HepG2 (cell line): ENCODE data around the gene ITGAV. TPM values are rescaled to one million over a fixed set of nuclear protein-coding genes. Genes with fewer than 3 reads are reported as not detected.

Experiments used
- ELF4 ChIP-seq: sonication (generic); formaldehyde crosslinking; IDR thresholded peaks from 2 replicates; pipeline ENCODE4 v1.5.0; 2020; ENCODE audit warnings: missing genetic modification reagents, mild to moderate bottlenecking, moderate library complexity, borderline replicate concordance
- HNRNPK ChIP-seq: fragments of 200-400 bp; formaldehyde crosslinking; IDR thresholded peaks from 2 replicates; pipeline ENCODE4 v1.6.1; 2018; ENCODE audit warnings: low read length, low read depth, moderate library complexity, mild to moderate bottlenecking; ENCODE audit not compliant: poor library complexity, severe bottlenecking
- KMT2A ChIP-seq: sonication (generic); formaldehyde crosslinking; IDR thresholded peaks from 2 replicates; pipeline ENCODE4 v1.4.0; 2020; ENCODE audit warnings: missing genetic modification reagents
- NCOA5 ChIP-seq: sonication (generic); formaldehyde crosslinking; IDR thresholded peaks from 2 replicates; pipeline ENCODE4 v1.4.0; 2020; ENCODE audit warnings: missing genetic modification reagents
- NFKB2 ChIP-seq: sonication (generic); formaldehyde crosslinking; IDR thresholded peaks from 2 replicates; pipeline ENCODE4 v1.4.0; 2020; ENCODE audit warnings: missing genetic modification reagents, borderline replicate concordance
- PRMT3 ChIP-seq: sonication (generic); formaldehyde crosslinking; IDR thresholded peaks from 2 replicates; pipeline ENCODE4 v1.8.1; 2022; ENCODE audit warnings: low read depth, mild to moderate bottlenecking, moderate library complexity, missing genetic modification reagents, borderline replicate concordance
- STAG1 ChIP-seq: sonication (generic); formaldehyde crosslinking; IDR thresholded peaks from 2 replicates; pipeline ENCODE4 v1.4.0; 2020; ENCODE audit warnings: missing genetic modification reagents
- ZKSCAN5 ChIP-seq: sonication (generic); formaldehyde crosslinking; IDR thresholded peaks from 2 replicates; pipeline ENCODE4 v1.5.1; 2020; ENCODE audit warnings: mild to moderate bottlenecking, missing genetic modification reagents
- ZNF136 ChIP-seq: sonication (generic); formaldehyde crosslinking; IDR thresholded peaks from 2 replicates; pipeline ENCODE4 v1.8.1; 2022; ENCODE audit warnings: low read depth, mild to moderate bottlenecking, moderate library complexity, missing genetic modification reagents
- ZNF569 ChIP-seq: sonication (generic); formaldehyde crosslinking; IDR thresholded peaks from 2 replicates; pipeline ENCODE4 v1.5.0; 2020; ENCODE audit warnings: mild to moderate bottlenecking, missing genetic modification reagents, moderate library complexity, borderline replicate concordance
- ZNF644 ChIP-seq: IDR thresholded peaks from 2 replicates; pipeline ENCODE4 v1.6.1; 2016; ENCODE audit warnings: low read depth
- ZNF7 ChIP-seq: IDR thresholded peaks from 2 replicates; pipeline ENCODE4 v1.6.1; 2016; ENCODE audit warnings: missing biosample characterization, missing genetic modification reagents
- polyA plus RNA-seq, 8 experiments: library from polyadenylated mRNA; depleted of rRNA in 3 of 8; stranded (reverse) in 7 of 8; unstranded in 1 of 8; fragments of >200 nt; fragmentation: Illumina TruSeq in 4 of 8; extraction: Trizol in 4 of 8; gene quantifications; 2 replicates each; pipeline versions ENCODE4 v1.2.1 to v1.2.3, GENCODE V29; 2011 to 2016; ENCODE audit warnings: low read depth in 4 of 8, missing spikeins in 1 of 8, mixed read lengths in 1 of 8; ENCODE audit not compliant: insufficient read depth in 1 of 8
- total RNA-seq, 5 experiments: library from RNA; depleted of rRNA; stranded (reverse); fragments of >200 nt; fragmentation: Illumina TruSeq; extraction: Trizol; gene quantifications; 2 replicates each; pipeline ENCODE4 v1.2.3, GENCODE V29; 2016; ENCODE audit warnings: low read depth in 1 of 5
- TF ChIP-seq, protein P1 (sequence below), 2 experiments: fragments of 450-650 bp in 1 of 2; sonication (generic) in 1 of 2; formaldehyde crosslinking; IDR thresholded peaks; 2 replicates each; pipeline versions ENCODE4 v1.5.0 to v1.8.0; 2020 to 2022; ENCODE audit warnings: mild to moderate bottlenecking in 1 of 2, missing genetic modification reagents in 1 of 2
- TF ChIP-seq, protein P2 (sequence below): sonication (generic); formaldehyde crosslinking; IDR thresholded peaks from 2 replicates; pipeline ENCODE4 v1.4.0; 2020; ENCODE audit warnings: missing genetic modification reagents, borderline replicate concordance
- TF ChIP-seq, protein P3 (sequence below): fragments of 450-650 bp; IDR thresholded peaks from 2 replicates; pipeline ENCODE4 v1.6.1; 2016
- TF ChIP-seq, protein P4 (sequence below): sonication (generic); formaldehyde crosslinking; IDR thresholded peaks from 2 replicates; pipeline ENCODE4 v1.4.0; 2020; ENCODE audit warnings: mild to moderate bottlenecking, missing genetic modification reagents, borderline replicate concordance

Gene ITGAV
- total and polyA plus RNA-seq, 2 of the 13 experiments (the other 11 are each of a cell fraction or from before 2014, with no cell fraction given) = 59.1 to 60.4 TPM

DNA sequence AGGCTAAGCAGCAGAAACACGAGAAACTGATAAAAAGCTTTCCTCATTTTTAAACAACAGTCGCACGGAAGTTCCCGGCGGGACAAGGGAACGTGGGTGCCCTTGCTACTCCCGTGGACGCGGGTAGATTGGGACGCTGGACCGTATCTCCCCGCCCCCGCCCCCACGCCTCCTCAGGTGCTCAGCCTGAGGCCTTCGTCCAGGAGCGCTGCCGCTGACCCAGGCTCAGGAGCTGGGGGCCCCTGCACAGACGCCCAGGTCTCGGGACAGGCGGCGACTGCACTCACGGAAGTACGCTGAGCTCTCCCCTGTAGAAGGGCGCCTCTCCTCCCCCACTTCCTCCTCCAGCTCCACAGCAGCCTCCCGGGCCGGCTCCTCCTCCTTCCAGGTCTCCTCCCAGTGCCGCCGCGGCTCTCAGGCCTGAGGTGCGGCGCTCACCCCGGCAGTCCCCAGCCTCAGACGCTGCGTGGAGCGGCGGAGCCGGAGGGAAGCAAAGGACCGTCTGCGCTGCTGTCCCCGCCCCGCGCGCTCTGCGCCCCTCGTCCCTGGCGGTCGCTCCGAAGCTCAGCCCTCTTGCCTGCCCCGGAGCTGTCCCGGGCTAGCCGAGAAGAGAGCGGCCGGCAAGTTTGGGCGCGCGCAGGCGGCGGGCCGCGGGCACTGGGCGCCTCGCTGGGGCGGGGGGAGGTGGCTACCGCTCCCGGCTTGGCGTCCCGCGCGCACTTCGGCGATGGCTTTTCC is at the start of gene ITGAV (continued):
- TF ChIP-seq, protein P1, sequence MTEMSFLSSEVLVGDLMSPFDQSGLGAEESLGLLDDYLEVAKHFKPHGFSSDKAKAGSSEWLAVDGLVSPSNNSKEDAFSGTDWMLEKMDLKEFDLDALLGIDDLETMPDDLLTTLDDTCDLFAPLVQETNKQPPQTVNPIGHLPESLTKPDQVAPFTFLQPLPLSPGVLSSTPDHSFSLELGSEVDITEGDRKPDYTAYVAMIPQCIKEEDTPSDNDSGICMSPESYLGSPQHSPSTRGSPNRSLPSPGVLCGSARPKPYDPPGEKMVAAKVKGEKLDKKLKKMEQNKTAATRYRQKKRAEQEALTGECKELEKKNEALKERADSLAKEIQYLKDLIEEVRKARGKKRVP (CRISPR knock-in tag; IDR thresholded peaks at IDR 0.05) = 0 out of 4 replicates have a peak, but pooled peaks of 1 of the 2 experiments have one; percentile 5
- TF ChIP-seq ZNF7 (no peak; the same call in 1 of the 2 replicates), HNRNPK (peak; percentile 90), ZKSCAN5 (CRISPR knock-in tag) (no peak), STAG1 (CRISPR knock-in tag) (peak; percentile 33), NFKB2 (peak; percentile 89; the same call in 1 of the 2 replicates), KMT2A (CRISPR knock-in tag) (peak; percentile 96), PRMT3 (peak; percentile 98; the same call in 1 of the 2 replicates), ZNF569 (0 out of 2 replicates have a peak, but pooled peaks have one; percentile 86), ZNF136 (CRISPR knock-in tag) (0 out of 2 replicates have a peak, but pooled peaks have one; percentile 55), ZNF644 (CRISPR knock-in tag) (no peak), NCOA5 (CRISPR knock-in tag) (no peak), ELF4 (peak; percentile 94)
- TF ChIP-seq, protein P2, sequence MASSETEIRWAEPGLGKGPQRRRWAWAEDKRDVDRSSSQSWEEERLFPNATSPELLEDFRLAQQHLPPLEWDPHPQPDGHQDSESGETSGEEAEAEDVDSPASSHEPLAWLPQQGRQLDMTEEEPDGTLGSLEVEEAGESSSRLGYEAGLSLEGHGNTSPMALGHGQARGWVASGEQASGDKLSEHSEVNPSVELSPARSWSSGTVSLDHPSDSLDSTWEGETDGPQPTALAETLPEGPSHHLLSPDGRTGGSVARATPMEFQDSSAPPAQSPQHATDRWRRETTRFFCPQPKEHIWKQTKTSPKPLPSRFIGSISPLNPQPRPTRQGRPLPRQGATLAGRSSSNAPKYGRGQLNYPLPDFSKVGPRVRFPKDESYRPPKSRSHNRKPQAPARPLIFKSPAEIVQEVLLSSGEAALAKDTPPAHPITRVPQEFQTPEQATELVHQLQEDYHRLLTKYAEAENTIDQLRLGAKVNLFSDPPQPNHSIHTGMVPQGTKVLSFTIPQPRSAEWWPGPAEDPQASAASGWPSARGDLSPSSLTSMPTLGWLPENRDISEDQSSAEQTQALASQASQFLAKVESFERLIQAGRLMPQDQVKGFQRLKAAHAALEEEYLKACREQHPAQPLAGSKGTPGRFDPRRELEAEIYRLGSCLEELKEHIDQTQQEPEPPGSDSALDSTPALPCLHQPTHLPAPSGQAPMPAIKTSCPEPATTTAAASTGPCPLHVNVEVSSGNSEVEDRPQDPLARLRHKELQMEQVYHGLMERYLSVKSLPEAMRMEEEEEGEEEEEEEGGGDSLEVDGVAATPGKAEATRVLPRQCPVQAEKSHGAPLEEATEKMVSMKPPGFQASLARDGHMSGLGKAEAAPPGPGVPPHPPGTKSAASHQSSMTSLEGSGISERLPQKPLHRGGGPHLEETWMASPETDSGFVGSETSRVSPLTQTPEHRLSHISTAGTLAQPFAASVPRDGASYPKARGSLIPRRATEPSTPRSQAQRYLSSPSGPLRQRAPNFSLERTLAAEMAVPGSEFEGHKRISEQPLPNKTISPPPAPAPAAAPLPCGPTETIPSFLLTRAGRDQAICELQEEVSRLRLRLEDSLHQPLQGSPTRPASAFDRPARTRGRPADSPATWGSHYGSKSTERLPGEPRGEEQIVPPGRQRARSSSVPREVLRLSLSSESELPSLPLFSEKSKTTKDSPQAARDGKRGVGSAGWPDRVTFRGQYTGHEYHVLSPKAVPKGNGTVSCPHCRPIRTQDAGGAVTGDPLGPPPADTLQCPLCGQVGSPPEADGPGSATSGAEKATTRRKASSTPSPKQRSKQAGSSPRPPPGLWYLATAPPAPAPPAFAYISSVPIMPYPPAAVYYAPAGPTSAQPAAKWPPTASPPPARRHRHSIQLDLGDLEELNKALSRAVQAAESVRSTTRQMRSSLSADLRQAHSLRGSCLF (CRISPR knock-in tag) = no peak
- TF ChIP-seq, protein P3, sequence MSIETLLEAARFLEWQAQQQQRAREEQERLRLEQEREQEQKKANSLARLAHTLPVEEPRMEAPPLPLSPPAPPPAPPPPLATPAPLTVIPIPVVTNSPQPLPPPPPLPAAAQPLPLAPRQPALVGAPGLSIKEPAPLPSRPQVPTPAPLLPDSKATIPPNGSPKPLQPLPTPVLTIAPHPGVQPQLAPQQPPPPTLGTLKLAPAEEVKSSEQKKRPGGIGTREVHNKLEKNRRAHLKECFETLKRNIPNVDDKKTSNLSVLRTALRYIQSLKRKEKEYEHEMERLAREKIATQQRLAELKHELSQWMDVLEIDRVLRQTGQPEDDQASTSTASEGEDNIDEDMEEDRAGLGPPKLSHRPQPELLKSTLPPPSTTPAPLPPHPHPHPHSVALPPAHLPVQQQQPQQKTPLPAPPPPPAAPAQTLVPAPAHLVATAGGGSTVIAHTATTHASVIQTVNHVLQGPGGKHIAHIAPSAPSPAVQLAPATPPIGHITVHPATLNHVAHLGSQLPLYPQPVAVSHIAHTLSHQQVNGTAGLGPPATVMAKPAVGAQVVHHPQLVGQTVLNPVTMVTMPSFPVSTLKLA = no peak
- TF ChIP-seq, protein P4, sequence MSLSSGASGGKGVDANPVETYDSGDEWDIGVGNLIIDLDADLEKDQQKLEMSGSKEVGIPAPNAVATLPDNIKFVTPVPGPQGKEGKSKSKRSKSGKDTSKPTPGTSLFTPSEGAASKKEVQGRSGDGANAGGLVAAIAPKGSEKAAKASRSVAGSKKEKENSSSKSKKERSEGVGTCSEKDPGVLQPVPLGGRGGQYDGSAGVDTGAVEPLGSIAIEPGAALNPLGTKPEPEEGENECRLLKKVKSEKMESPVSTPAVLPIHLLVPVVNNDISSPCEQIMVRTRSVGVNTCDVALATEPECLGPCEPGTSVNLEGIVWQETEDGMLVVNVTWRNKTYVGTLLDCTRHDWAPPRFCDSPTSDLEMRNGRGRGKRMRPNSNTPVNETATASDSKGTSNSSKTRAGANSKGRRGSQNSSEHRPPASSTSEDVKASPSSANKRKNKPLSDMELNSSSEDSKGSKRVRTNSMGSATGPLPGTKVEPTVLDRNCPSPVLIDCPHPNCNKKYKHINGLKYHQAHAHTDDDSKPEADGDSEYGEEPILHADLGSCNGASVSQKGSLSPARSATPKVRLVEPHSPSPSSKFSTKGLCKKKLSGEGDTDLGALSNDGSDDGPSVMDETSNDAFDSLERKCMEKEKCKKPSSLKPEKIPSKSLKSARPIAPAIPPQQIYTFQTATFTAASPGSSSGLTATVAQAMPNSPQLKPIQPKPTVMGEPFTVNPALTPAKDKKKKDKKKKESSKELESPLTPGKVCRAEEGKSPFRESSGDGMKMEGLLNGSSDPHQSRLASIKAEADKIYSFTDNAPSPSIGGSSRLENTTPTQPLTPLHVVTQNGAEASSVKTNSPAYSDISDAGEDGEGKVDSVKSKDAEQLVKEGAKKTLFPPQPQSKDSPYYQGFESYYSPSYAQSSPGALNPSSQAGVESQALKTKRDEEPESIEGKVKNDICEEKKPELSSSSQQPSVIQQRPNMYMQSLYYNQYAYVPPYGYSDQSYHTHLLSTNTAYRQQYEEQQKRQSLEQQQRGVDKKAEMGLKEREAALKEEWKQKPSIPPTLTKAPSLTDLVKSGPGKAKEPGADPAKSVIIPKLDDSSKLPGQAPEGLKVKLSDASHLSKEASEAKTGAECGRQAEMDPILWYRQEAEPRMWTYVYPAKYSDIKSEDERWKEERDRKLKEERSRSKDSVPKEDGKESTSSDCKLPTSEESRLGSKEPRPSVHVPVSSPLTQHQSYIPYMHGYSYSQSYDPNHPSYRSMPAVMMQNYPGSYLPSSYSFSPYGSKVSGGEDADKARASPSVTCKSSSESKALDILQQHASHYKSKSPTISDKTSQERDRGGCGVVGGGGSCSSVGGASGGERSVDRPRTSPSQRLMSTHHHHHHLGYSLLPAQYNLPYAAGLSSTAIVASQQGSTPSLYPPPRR (CRISPR knock-in tag) = peak; percentile 81; the same call in 1 of the 2 replicates
